Body of pancreas (tissue), 4 donors: Measurements from ENCODE around the gene PIEZO1. TPM values are rescaled to one million over a fixed set of nuclear protein-coding genes. Genes with fewer than 3 reads are reported as not detected.

Experiments
- ATAC-seq: fragments of 150-250 bp; one replicate; pipeline ENCODE4 v1.9.1; 2016
- DNase-seq, 4 donors: peaks; one replicate each; pipeline ENCODE4 v3.0.0-alpha.2; 2019
- H3K27ac ChIP-seq, 4 donors: fragments of 200-600 bp; sonication (generic); 1 replicate in 3 of 4; 2 replicates in 1 of 4; pipeline versions ENCODE4 v1.5.1 to v1.6.1; 2016 to 2019; ENCODE audit warnings: mild to moderate bottlenecking in 1 of 4, mixed read lengths in 1 of 4, moderate library complexity in 1 of 4
- H3K27me3 ChIP-seq, 2 donors: fragments of 200-600 bp; sonication (generic); one replicate each; pipeline ENCODE4 v1.6.0; 2016; ENCODE audit warnings: mild to moderate bottlenecking in 1 of 2
- H3K36me3 ChIP-seq, 2 donors: fragments of 200-600 bp; sonication (generic); replicated peaks in 1 of 2; 2 replicates each; pipeline ENCODE4 v1.5.1; 2016; ENCODE audit warnings: low read depth in 2 of 2; ENCODE audit not compliant: insufficient read depth in 1 of 2
- H3K4me1 ChIP-seq: fragments of 200-600 bp; sonication (generic); one replicate; pipeline ENCODE4 v1.6.0; 2016
- H3K4me3 ChIP-seq, 2 donors: fragments of 200-600 bp; sonication (generic); 1 replicate in 1 of 2; 2 replicates in 1 of 2; pipeline ENCODE4 v1.5.1; 2016 to 2019
- H3K9me3 ChIP-seq, 3 donors: fragments of 200-600 bp; sonication (generic); 1 replicate in 2 of 3; 2 replicates in 1 of 3; pipeline ENCODE4 v1.5.1; 2016
- CTCF ChIP-seq, 7 experiments: fragments of 450-650 bp in 4 of 7; fragments of 200-600 bp in 3 of 7; sonication (generic) in 3 of 7; IDR thresholded peaks; one replicate each; pipeline ENCODE4 v1.5.1; 2016 to 2019; ENCODE audit warnings: antibody characterized with exemption in 7 of 7
- POLR2A ChIP-seq, 3 donors: fragments of 450-650 bp; IDR thresholded peaks; one replicate each; pipeline ENCODE4 v1.6.1; 2016; ENCODE audit warnings: antibody characterized with exemption in 3 of 3, mild to moderate bottlenecking in 2 of 3
- WGBS, 2 donors: methylation state at CpG; one replicate each; pipeline ENCODE4 v1.1.5; 2017; 5-methylcytosine and 5-hydroxymethylcytosine counted together
- intact Hi-C: fragments of 100-400 bp; cut with DNase I; formaldehyde crosslinking; loops from one replicate; pipeline ENCODE4 v1.15.1; 2023
- total RNA-seq, 2 donors: library from RNA; depleted of rRNA; stranded (reverse); fragments of >200 nt; gene quantifications; one replicate each; pipeline ENCODE4 v1.1.0, GENCODE V29; 2016

The PIEZO1 gene
- total RNA-seq, 2 donors from 2014 or later, result 61.0 to 269 TPM

- TF ChIP-seq POLR2A (IDR thresholded peaks at IDR 0.05) (no peak), CTCF (IDR thresholded peaks at IDR 0.05) (no peak)
- intact Hi-C loops, result loop anchor here (5.0 kb wide), 1 partner anchor 34 kb away; no protein-coding TSS in a partner anchor
- Histone ChIP-seq H3K9me3 (no peaks in the 10 kb centered on the region), H3K4me3 (no peak overlapping the region), H3K27me3 (no peaks in the 10 kb centered on the region), H3K4me1 (peaks cover 9% of the 10 kb centered on the region), H3K27ac (no peak overlapping the region), H3K36me3 (no peaks in the 10 kb centered on the region)
- 90% methylated on average over 15 of the region's 19 CpGs; no CpG with 5 or more reads in 1 of the 2 donors for WGBS, 2 donors
- DNase-seq (no peak), ATAC-seq (no peak)
Observed at GRCh38 chr16:88742896-88743605, 42.0 kb downstream of the PIEZO1 start.

DNA sequence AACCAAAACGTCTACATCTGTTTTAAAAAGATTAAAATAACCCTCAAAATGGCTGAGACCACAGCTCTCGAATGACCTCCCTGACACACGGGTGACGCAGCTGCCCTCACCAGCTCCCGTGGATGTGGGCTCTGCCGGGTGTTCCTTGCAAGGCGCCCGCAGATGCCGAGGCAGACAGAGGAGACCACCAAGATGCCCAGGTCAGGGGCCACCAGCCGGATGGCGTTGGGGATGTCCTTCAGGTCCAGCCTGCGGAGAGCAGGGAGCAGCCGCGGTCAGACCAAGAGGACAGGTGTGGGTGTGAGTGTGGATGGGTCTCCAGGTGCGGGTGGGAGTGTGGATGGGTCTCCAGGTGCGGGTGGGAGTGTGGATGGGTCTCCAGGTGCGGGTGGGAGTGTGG, 43.7 kb downstream of the PIEZO1 start:
- Histone ChIP-seq H3K4me3 (no peak overlapping the region), H3K4me1 (peaks cover 19% of the 10 kb centered on the region), H3K27me3 (no peaks in the 10 kb centered on the region), H3K9me3 (no peaks in the 10 kb centered on the region), H3K27ac (no peak overlapping the region), H3K36me3 (no peaks in the 10 kb centered on the region)
- TF ChIP-seq POLR2A (IDR thresholded peaks at IDR 0.05) (no peak), CTCF (IDR thresholded peaks at IDR 0.05) (no peak)
- WGBS, 2 donors, result 83 to 87% methylated on average over 16 to 17 of the region's 17 CpGs
- intact Hi-C loops, result loop anchor here (5.0 kb wide), 1 partner anchor 36 kb away; no protein-coding TSS in a partner anchor
- DNase-seq (no peak), ATAC-seq (no peak)

GRCh38 chr16:88740727-88741055, 44.3 kb downstream of the PIEZO1 start:
- intact Hi-C loops, result loop anchor here (5.0 kb wide), 1 partner anchor 37 kb away; no protein-coding TSS in a partner anchor
- no peak for DNase-seq
- no peaks in the 10 kb centered on the region for H3K27me3 ChIP-seq
- 82 to 88% methylated on average over 6 to 12 of the region's 12 CpGs for WGBS, 2 donors
- H3K9me3 ChIP-seq, result no peaks in the 10 kb centered on the region
- peaks cover 19% of the 10 kb centered on the region for H3K4me1 ChIP-seq
- no peak overlapping the region for H3K4me3 ChIP-seq
- no peak for ATAC-seq
- no peak overlapping the region for H3K27ac ChIP-seq
- no peaks in the 10 kb centered on the region for H3K36me3 ChIP-seq
- no peak for TF ChIP-seq POLR2A (IDR thresholded peaks at IDR 0.05)
- TF ChIP-seq CTCF (IDR thresholded peaks at IDR 0.05), result no peak

GRCh38 chr16:88739977-88740726, 44.9 kb downstream of the PIEZO1 start:
- Histone ChIP-seq H3K36me3 (no peaks in the 10 kb centered on the region), H3K27ac (no peak overlapping the region), H3K4me1 (peaks cover 19% of the 10 kb centered on the region), H3K4me3 (no peak overlapping the region), H3K9me3 (no peaks in the 10 kb centered on the region), H3K27me3 (no peaks in the 10 kb centered on the region)
- no peak for DNase-seq
- intact Hi-C loops, result loop anchor here (5.0 kb wide), 2 partner anchors 37 to 422 kb away; no protein-coding TSS in a partner anchor
- no peak for ATAC-seq
- 72 to 82% methylated on average over 25 to 33 of the region's 33 CpGs for WGBS, 2 donors
- no peak for TF ChIP-seq CTCF (IDR thresholded peaks at IDR 0.05)
- TF ChIP-seq POLR2A (IDR thresholded peaks at IDR 0.05), result no peak
